HL-60 (cell line): ENCODE results near the gene JAK1.

Experiments
- CTCF ChIP-seq: IDR thresholded peaks from one replicate; pipeline ENCODE4 v1.5.1; 2011; ENCODE audit warnings: low read length, control low read depth, inconsistent platforms; ENCODE audit not compliant: insufficient read depth
- POLR2AphosphoS5 ChIP-seq: IDR thresholded peaks from 2 replicates; pipeline ENCODE4 v1.6.1; 2012; ENCODE audit warnings: low read depth
- REST ChIP-seq: IDR thresholded peaks from 2 replicates; pipeline ENCODE4 v1.6.1; 2012; ENCODE audit warnings: low read depth; ENCODE audit not compliant: insufficient replicate concordance

- TF ChIP-seq REST (no peak), CTCF (no peak), POLR2AphosphoS5 (no peak)
These were observed 151.9 kb downstream of the JAK1 start for GRCh38 chr1:64814427-64814826.
